NCI-H524 (cell line): ENCODE results near the gene TBC1D2B.

Experiments used
- DNase-seq, 2 experiments: peaks; one replicate each; lab custom pipeline; 2025; lab: John Stamatoyannopoulos, UW

TBC1D2B gene

GRCh38 chr15:77945566-77945965 is 131.9 kb downstream of the TBC1D2B start:
- no peak for DNase-seq
